Liver (tissue), 3 donors: ENCODE results near the gene TENM3.

Source experiments
- EGR1 ChIP-seq, 2 donors: IDR thresholded peaks; 2 replicates each; pipeline ENCODE4 v1.6.1; 2016 to 2018; ENCODE audit warnings: antibody characterized with exemption in 2 of 2, low read depth in 2 of 2
- HNF4A ChIP-seq, 2 donors: conservative IDR thresholded peaks; 2 replicates each; pipeline ENCODE4 v1.6.1; 2016; ENCODE audit warnings: antibody characterized with exemption in 2 of 2, mild to moderate bottlenecking in 2 of 2
- JUND ChIP-seq, 2 donors: IDR thresholded peaks; 2 replicates each; pipeline ENCODE4 v1.6.1; 2016; ENCODE audit warnings: antibody characterized with exemption in 2 of 2
- TF ChIP-seq, protein P1 (sequence below): fragments of 150-350 bp; IDR thresholded peaks from 2 replicates; pipeline ENCODE4 v1.5.1; 2017; ENCODE audit warnings: improper control_type of control experiment, low read depth, low read length; ENCODE audit not compliant: missing input control
- TF ChIP-seq, protein P2 (sequence below): IDR thresholded peaks from 2 replicates; pipeline ENCODE4 v1.6.1; 2016; ENCODE audit warnings: antibody characterized with exemption
- donor health status: healthy.
- donor health status: healthy.

DNA sequence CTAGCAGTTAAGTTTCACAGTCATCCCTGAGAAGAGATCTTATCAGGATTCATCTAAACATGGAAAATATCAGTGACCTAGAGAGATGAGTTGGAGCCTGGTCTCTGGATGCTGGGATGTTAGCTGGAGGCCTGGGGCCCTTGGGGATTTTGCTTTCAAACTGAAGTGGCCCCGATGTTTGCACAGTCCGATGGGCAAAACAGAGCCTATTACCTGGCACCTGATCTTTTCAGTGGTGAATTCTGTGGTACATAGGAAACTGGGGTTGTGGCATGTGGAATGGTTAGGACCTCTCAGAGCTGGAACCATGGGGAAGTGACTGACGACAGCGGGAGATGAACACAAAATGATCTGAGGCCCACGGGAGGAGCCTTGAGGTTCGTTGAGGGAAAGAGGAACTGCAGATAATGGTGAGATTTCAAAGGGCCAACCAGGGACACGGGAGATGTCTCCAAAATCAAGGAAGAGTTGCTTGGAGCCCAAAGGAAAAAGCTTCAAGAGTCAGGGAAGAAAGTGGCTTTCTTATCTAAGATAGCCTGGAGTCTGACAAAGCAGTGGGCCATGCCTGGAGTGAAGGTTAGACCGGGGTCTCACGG is 17.8 kb upstream of the TENM3 start:
- TF ChIP-seq, protein P1, sequence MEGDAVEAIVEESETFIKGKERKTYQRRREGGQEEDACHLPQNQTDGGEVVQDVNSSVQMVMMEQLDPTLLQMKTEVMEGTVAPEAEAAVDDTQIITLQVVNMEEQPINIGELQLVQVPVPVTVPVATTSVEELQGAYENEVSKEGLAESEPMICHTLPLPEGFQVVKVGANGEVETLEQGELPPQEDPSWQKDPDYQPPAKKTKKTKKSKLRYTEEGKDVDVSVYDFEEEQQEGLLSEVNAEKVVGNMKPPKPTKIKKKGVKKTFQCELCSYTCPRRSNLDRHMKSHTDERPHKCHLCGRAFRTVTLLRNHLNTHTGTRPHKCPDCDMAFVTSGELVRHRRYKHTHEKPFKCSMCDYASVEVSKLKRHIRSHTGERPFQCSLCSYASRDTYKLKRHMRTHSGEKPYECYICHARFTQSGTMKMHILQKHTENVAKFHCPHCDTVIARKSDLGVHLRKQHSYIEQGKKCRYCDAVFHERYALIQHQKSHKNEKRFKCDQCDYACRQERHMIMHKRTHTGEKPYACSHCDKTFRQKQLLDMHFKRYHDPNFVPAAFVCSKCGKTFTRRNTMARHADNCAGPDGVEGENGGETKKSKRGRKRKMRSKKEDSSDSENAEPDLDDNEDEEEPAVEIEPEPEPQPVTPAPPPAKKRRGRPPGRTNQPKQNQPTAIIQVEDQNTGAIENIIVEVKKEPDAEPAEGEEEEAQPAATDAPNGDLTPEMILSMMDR = no peak
- TF ChIP-seq JUND (IDR thresholded peaks at IDR 0.05) = no peak
- TF ChIP-seq, protein P2, sequence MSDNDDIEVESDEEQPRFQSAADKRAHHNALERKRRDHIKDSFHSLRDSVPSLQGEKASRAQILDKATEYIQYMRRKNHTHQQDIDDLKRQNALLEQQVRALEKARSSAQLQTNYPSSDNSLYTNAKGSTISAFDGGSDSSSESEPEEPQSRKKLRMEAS = no peak
- no peak for TF ChIP-seq EGR1 (IDR thresholded peaks at IDR 0.05; ENCODE audit: low read depth in 2 of 2)
- no peak for TF ChIP-seq HNF4A (conservative IDR thresholded peaks at IDR 0.05)
